HG02642 (cell line): ENCODE results near the gene DYRK1A.

Experiments
- ATAC-seq: cut with Tn5 transposase; IDR thresholded peaks from one replicate; pipeline ENCODE4 v1.9.1; 2021; ENCODE audit warnings: mild to moderate bottlenecking; ENCODE audit not compliant: unreplicated experiment, poor library complexity

Gene DYRK1A

DNA sequence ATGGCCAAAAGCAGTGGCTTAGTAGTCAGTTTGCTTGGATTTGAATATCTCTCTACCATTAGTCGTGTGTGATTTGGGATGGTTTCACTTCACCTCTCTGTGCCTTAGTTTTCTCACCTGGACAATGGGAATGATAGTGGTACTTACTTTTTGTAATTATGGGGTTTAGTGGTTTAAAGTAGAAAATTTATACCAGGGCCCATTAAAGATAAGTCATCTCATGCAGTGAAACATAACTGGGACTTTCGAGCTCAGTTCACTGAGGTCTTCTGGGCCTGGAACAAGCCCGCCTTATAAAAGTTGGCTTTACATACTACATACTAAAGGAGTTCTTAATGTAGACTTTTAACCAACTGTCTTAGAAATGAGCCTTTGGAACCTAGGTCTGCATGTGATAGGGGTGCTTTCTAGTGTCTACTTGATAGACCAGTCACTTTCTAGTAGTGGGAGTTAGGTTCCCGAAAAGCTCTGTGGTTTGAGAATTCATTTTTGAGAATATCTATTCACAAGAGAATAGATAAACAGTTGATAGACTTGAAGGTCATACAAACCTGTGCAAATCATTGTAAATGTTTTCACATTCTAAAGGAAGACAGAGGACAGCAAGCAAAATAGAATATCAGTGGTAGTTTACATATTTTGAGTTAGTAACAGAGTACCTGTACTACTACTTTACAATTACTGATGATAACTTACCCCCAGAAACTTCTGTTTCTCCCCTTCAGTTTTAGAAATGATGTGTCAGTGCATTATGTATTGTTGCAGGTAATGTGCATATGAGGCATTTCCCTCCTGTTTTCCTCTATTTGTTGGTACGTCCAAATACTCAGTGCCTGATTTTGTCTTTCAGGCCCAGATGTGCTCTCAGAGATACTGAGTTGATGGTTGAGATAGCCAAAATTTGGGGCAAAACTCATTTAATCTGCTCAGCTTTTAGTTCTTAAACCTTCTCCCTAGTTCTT, 48.0 kb downstream of the DYRK1A start:
- ATAC-seq = no peak

DNA sequence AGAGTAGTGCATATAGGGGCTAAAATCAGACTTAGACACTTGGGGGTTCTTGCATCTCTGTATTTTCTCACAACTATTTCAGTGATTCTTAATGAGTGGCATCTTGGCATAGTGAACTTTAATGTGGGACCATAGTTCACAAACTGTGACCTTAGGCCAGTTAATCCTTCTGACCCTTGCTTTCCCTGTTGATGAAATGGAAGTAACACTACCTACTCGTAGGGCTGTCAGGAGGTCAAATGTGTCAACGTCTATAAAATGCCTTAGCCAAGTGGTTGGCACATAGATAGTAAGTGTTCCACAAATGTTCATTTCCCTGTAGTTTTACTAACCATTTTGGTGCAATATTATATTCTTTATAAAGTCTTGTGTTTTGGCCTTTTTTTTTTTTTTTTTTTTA, 49.4 kb downstream of the DYRK1A start:
- no peak for ATAC-seq

DNA sequence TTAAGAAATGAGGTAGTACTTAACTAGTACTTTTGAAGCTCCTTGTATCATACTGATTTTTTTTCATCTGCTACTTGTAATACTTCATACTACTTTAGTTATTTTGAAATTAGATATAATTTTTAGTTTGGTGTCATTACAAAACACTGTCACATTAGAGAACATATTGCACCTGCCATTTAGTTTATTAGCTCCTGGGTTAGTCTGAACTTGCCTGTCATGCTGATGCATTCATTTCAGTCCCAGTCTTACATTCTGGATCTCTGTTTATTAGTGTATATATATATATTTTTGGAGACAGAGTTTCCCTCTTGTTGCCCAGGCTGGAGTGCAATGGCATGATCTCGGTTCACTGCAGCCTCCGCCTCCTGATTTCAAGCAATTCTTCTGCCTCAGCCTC, 50.3 kb downstream of the DYRK1A start:
- no peak for ATAC-seq

DNA sequence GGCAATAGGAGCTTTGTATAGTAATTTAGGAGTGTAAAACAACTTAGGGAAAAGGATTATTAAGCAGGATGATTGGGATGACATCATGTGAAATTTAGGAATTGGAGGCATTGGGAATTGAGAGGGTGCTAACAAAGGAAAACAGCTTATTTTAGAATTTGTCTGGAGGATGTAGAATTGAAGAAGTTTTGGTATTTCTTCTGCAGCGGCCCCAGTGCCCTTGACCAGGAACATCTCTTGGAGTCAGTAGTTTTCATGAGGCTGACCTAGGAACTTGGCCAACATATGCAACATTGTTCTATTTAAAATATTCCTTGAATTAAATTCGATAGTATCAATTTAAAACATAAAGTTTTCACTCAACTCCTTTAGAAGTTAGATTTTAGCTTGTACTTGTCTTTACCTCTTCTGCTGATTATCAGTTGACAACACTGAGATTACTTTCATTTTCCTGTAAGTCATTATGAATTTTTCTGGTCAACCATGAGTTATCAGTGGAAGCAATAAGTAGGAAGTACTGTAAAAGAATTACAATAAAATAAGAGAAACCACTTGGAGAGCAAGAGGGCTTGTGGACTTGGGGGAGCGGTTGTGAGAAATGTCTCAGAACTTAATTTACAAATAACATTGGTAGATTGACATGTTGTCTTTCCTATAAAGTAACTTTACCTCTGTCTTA, 52.8 kb downstream of the DYRK1A start:
- ATAC-seq = no peak

DNA sequence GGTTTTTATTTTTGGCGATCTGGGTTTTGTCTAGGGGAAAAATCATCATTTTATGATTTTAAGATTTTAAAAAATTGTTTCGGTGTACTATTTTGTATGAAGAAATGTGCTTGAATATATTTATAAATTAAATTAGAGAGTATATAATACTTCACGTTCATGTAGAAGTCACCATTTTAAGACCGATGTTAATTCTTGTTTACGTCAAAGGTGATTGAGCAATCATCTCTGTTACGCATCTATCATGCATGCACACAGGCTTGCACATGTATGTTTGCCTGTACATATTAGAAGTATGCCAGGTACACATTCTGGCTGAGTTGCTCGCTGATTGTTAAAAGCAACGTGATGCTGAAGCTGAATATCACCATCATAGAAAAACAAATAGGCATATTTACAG, 54.7 kb downstream of the DYRK1A start:
- no peak for ATAC-seq

DNA sequence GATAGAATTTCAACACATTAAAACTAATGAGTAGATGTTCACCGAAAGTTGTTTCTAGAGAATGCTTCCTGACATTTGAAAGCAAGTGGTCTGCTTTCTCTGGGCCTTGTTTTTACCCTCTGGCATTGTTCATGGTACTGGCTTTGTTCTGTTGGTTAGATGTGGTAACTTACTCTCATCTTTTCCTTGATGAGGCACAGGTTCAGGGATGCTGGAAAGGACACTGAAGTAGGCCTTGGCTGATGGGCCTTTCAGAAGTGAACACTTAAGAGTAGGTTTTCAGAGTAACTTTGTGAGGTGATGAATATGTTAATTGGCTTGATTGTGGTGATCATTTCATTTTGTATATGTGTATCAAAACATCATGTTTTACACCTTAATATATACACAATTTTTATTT, 55.8 kb downstream of the DYRK1A start:
- no peak for ATAC-seq

DNA sequence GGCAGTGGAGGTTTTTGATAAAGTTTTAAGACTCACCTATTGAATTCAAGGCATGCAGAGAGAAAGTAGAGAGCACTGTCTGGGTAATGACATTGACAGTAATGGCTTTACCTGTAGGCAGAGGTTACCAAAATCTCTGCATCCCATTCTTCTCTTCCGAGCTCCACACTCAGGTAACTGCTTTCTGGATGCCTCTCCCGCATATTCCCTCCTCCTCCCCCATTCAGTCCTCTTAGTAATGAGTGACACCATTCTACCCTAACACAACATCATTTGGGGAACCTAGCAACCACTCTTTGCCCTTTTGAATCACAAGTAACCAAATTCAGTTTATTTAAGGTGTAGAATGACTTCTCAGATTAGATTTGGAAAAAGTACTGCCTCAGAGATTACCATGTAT, 56.5 kb downstream of the DYRK1A start:
- ATAC-seq = no peak

DNA sequence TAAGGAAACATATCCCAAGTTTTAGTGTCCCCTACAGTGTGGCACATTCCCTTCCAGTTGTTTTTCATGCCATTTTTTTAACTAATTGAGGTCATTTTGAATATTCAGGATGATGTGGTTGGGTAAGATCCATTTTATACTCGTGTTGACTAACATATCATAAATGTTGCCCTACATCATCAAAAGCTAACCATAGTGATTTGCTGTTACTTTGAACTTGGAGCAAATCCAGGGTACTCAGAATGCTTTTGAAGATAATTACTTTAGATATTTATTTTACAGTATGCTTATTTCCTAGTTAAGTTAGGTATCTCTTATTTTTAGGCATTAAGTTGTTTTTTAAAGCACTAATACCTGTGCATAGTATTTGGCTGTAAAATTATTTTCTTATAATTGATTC, 57.8 kb downstream of the DYRK1A start:
- ATAC-seq = no peak

DNA sequence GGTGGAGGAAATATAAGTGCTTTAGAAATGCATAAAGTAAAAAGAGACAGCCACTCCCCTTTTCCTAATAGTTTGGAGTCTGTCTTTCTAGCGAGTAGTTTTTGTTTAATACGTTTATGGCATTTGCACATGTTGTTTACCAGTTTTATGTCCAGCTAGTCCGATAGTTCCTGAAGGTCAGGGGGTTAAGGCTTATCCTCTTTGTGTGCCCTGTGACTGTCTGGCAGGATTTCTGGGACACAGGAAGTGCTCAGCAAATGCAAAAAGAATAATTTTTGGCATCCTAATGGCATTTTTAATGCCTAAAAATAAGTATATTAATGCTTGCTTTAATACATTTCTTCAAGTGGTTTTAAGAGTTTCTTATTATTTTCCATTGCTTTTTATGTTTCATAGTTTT, 58.4 kb downstream of the DYRK1A start:
- ATAC-seq = no peak

DNA sequence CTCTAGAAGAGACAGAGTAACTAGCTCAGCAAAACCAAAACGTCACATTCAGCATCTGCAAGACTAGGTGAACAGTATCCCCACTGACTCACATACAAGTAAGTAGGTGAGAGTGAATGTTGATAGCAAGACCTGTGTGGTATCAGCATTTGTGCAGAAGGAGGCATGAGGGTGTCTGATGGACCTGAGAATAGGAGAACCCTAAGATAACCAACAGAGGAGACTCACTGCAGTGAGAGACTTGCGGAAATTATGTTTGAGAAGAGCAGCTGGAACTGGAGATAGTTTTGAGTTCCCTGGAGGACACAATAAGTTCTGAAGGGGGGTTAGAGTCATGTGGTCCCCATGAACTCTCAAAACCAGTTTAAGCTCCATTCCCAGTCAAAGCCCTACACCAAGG, 59.1 kb downstream of the DYRK1A start:
- no peak for ATAC-seq

DNA sequence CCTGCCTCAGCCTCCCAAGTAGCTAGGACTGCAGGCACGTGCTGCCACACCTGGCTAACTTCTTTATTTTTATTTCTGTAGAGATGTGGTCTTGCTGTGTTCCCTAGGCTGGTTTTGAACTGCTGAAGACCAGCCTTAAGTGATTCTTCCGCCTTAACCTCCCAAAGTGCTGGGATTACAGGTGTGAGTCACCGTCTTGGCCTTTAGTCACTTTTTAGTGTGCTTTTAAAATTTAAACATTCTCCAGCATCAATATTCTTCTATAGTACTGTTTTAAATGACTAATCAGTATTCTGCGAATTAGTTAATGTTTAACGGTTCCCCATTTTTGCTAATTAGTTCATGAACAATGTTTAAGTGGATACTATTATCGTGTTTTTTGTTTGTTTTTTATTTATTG, 60.6 kb downstream of the DYRK1A start:
- ATAC-seq = no peak

DNA sequence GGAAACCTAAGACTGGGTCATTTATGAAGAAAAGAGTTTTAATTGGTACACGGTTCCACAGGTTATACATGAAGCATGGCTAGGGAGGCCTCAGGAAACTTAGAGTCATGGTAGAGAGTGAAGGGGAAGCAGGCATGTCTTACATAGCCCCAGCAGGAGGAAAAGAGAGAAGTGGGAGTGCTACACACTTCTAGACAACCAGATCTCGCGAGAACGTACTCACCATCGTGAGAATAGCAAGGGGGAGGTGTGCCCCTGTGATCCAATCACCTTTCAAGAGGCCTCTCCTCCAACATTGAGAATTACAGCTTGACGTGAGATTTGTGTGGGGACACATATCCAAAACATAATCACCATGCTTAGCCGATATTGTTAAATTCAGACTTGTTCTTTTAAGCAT, 62.8 kb downstream of the DYRK1A start:
- ATAC-seq = no peak

DNA sequence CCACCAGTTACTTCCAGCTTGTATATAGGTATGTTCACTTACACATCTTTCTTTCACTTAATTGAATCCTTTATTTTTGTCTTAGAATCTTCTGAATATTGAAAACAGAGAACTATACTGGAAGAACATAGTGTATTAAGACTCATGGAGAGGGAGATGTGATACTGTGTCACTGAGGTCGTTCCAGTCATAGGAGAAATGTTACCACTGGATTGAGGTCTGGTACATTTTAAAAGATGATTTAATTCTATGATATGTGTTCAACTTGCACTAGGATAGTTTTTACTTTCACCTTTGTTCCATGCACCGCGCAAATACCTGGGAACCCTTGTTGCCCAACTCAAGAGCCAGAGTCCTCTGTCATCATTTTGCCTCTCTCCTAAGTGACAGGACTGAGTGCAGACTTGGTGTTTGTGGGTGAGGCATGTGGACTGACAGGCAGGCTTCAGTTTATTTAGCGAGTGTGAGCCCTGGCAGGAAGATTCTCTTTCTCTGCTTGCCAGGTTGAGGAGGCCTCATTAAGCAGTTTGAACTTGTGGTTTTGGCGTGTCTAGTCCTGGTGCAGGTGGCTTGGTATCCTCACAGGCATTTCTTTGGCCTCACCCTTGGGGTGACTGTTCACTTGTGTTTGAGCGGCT, 63.7 kb downstream of the DYRK1A start:
- ATAC-seq = no peak

DNA sequence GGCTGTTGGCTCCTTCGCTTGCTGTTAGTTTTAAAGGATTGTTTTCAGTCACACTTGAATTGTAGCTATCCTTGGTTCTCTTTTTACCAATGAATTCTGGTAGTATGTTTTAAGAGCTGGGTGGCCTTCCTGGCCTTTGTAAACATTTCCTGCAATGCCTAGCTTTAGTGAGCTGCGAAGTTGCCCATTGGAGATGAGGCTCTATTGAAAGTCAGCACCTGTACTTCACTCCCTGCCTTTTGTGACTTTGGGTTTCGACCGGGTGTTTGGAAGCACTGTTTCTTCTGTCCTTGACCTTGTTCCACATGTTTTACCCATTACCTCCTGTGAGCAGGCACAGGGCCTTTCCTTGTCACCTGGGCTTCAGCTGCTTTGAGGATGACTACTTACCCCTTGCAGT, 64.7 kb downstream of the DYRK1A start:
- ATAC-seq = no peak

DNA sequence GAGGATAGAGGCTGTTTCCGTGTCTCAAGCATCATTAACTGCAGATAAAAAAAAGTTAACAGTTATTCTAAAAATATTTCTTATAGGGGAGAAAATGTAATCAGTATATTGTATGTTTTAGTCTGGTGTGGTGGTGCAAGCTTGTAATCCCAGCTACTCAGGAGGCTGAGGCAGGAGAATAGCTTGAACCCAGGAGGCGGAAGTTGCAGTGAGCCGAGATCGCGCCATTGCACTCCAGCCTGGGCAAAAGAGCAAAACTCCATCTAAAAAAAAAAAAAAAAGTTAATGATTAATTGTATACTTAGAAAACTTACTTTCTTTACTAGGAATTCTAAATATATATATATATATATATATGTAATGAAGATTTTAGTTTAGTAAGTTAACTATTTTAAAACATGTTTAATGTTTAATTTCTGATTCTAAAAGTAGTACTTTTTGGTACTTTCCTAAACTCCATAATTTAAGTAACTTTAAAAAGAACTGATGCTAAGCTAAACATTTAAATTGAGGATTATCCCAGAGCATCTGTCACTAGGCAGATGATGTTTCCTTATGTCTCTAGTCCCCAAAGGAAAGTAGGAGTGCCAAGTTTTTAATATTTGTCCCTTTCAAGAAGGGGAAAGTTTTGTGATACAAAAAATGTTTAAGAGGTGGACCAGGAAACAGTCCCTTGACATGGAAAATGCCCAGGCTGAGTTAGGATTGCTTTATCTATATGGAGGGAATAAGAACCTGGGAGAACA, 66.3 kb downstream of the DYRK1A start:
- no peak for ATAC-seq

DNA sequence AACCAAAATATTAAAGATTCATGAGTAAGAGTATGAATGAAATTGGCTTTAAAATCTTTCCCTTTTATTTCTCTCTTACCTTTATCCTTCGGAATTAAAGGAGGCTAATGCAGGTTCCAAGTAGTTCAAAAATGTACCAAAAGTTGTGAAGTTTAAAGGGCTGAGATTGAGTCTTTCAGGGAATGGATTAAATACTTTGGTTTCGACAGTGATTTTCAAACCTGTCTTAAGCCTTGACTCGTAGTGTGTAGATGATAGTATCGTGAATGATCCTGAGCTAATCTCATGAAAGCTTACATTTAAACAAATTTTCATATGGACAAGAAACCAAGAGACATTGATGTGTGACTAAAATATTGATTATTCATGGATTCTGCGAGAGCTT, 66.9 kb downstream of the DYRK1A start:
- ATAC-seq = no peak

DNA sequence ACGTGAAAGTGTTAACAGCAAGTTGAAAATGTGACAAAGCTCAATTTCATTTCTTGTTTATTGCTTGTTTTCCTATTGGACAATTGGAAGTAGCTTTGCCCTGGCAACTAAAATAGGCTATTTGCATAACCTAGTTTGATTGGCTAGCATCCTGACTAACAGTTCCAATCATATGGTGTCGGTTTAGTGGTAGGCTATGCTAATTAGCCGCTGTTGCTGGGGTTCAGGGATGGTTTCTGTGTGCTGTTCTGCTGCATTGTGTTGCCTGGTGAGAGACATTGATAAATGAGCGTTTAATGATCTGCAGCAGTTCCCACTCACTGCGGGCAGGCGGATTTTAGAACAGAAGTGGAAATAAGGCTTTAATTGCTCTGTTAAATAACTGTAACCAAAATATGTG, 68.5 kb downstream of the DYRK1A start:
- ATAC-seq = peak; percentile 43

DNA sequence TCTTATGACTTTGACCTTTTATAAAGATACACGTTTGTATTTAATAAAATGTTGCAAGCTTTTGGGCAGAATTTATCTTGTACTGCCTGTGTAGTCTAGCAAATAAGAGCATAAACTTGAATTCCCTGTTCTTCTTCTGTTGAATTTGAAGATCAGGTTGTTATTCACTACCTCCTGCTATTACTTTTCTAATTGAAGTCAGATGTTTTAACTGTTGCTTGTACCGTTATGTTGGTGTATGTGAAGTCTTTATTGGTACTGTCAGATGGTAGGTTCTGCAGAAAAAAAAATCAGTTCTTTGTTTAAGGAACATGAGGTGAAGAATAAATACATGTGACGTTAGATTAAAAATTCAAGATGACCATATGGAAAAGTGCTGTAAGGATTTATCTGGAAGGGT, 69.1 kb downstream of the DYRK1A start:
- no peak for ATAC-seq

DNA sequence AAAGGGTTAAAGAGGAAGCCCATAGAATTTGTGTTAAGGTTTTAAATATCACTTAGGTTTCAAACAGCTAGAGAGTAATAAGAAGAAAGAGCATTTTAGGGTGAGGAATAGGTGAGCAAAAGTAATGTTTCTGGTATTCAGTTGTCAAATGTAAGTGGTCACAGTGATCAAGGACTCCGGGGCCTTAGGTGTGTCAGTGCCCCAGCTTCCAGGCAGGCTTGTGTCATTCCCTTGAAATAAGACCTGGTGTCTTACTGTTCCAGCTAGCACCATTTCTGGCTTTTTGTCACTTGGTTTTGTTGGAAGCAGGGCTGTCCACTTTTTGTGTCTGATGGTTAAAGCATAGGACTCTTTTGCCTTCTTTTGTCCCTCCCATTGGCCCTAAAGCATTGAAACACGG, 69.6 kb downstream of the DYRK1A start:
- no peak for ATAC-seq

DNA sequence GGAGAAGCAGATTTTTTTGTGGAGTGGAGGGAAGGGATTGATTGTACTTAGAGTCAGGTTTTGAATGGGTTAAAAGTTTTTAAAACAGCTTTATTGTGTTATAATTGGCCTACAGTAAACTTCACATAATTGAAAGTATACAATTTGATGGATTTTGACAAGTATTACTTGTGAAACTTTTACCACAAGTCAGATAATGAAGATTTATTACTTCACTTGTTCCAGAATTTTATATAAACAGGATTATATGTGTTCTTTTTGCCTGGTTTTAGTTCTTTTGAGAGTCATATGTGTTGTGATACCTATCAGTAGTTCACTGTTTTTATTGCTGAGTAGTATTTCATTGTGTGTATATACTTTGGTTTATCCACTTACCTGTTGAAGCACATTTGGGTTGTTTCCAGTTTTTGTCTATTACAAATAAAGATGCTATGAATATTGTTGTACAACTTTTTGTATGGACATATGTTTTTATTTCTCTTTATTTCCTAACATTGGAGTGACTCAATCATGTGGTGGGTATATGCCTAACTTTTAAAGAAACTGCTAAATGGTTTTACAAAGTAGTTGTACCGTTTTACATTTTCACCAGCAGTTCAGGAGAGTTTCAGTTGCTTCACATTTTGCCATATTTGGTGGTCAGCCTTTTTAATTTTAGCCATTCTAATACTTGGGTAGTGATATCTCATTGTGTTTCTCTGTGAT, 71.0 kb downstream of the DYRK1A start:
- no peak for ATAC-seq
